Activated T-cell treated with anti-CD3 and anti-CD28 coated beads for 48 hours (primary cell): Measurements from ENCODE around the gene STT3A.

Experiments
- DNase-seq: peaks from one replicate; pipeline ENCODE4 v3.0.0-alpha.2; 2020; ENCODE audit warnings: low read depth

STT3A gene

DNA sequence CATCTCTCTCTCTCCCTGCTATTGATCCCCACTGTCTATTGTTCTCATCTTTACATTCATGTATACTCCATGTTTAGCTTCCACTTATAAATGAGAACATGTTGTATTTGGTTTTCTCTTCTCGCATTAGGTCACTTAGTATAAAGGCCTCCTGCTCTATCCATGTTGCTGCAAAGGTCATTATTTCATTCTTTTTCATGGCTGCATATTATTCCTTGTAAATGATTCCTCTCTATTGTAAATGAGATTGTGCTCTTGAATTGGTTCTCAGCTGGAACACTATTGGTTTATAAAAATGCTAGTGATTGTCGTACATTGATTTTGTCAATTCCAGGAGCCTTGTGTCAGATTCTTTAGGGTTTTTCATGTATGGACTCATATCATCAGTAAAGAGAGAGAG is 74.5 kb downstream of the STT3A start:
- no peak for DNase-seq

DNA sequence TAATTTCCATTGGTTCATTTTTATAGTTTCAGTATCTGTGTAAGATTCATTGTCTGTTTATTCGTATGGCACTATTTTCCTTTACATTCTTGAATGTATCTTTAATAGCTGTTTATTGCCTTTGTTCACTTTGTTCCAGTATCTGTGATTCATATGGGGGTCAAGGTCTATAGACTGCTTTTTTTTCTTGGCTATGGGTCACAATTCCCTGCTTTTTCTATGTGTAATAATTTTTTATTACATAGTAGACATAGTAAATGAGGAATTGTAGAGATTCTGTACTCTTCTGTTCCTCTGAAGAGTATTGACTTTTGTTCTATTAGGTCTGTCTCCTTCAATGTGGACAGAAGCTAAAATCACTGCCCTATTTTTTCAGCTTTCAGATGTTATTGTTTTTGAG is 77.5 kb downstream of the STT3A start:
- no peak for DNase-seq

DNA sequence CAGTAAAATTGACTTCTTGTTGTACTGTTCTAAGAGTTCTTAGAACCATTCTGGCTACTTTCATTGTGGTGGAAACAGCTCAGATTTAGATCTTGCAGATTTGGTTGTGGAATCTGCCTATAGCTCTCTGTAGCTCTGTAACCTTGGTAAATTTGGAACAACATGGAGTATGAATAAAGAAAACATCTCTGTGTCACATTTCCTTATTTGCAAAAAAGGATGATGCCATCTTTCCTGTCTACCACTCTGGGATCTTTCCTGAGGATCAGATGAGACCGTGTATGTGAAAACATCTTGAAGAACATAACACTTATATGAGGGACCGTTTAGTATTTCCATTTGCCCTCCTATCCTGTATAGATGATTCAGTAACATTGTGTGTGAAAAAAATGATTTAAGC is 78.9 kb downstream of the STT3A start:
- DNase-seq: no peak
